GM06990 (cell line): ENCODE measurements around the gene SH3TC2.

Source experiments
- DNase-seq: peaks from one replicate; pipeline ENCODE4 v3.0.0-alpha.2; 2011; ENCODE audit not compliant: insufficient read length; ENCODE audit errors: extremely low read depth
- H3K27me3 ChIP-seq: replicated peaks from 2 replicates; pipeline ENCODE4 v1.6.0; 2011; ENCODE audit warnings: low read length; ENCODE audit not compliant: control insufficient read depth, insufficient read depth
- H3K36me3 ChIP-seq: 2 replicates; pipeline ENCODE4 v1.5.1; 2011; ENCODE audit warnings: low read length; ENCODE audit not compliant: control insufficient read depth, insufficient read depth
- H3K4me3 ChIP-seq: replicated peaks from 2 replicates; pipeline ENCODE4 v1.5.1; 2011; ENCODE audit warnings: low read depth, mild to moderate bottlenecking, control low read depth, low read length
- CTCF ChIP-seq: IDR thresholded peaks from 2 replicates; pipeline ENCODE4 v1.5.1; 2011; ENCODE audit warnings: low read length, control low read depth, mild to moderate bottlenecking, inconsistent platforms; ENCODE audit not compliant: insufficient read depth, poor library complexity, severe bottlenecking

SH3TC2 gene

GRCh38 chr5:149071756-149072155, 8.9 kb upstream of the SH3TC2 start:
- H3K36me3 ChIP-seq, result no peaks in the 10 kb centered on the region
- no peak overlapping the region for H3K4me3 ChIP-seq
- no peak for TF ChIP-seq CTCF
- no peaks in the 10 kb centered on the region; the same call in 1 of the 2 replicates for H3K27me3 ChIP-seq
- DNase-seq, result no peak

- Histone ChIP-seq H3K4me3 (no peak overlapping the region), H3K27me3 (no peaks in the 10 kb centered on the region; the same call in 1 of the 2 replicates), H3K36me3 (no peaks in the 10 kb centered on the region)
- no peak for TF ChIP-seq CTCF
- no peak for DNase-seq
These were observed 8.4 kb upstream of the SH3TC2 start for GRCh38 chr5:149071216-149071615.

- no peak for TF ChIP-seq CTCF
- Histone ChIP-seq H3K4me3 (no peak overlapping the region), H3K27me3 (no peaks in the 10 kb centered on the region; the same call in 1 of the 2 replicates), H3K36me3 (no peaks in the 10 kb centered on the region)
- no peak for DNase-seq
These were observed 6.8 kb upstream of the SH3TC2 start for GRCh38 chr5:149069711-149070110.

GRCh38 chr5:149063896-149064478, 1.1 kb upstream of the SH3TC2 start:
- Histone ChIP-seq H3K4me3 (no peak overlapping the region), H3K36me3 (no peaks in the 10 kb centered on the region), H3K27me3 (peaks cover 2% of the 10 kb centered on the region)
- DNase-seq, result no peak
- TF ChIP-seq CTCF, result no peak

GRCh38 chr5:149062371-149063016, 368 bp downstream of the SH3TC2 start:
- H3K36me3 ChIP-seq, result no peaks in the 10 kb centered on the region
- peaks cover 2% of the 10 kb centered on the region for H3K27me3 ChIP-seq
- no peak for TF ChIP-seq CTCF
- DNase-seq, result no peak
- H3K4me3 ChIP-seq, result no peak overlapping the region
